NCI-H2171 treated with DMSO at 0.1 percent for 48 hours (cell line): ENCODE results near the gene NDUFB1.

Experiments
- DNase-seq: peaks from one replicate; lab custom pipeline; 2025; lab: John Stamatoyannopoulos, UW

NDUFB1 gene

GRCh38 chr14:92121670-92122350, at the start of gene NDUFB1, which contains the start of gene CPSF2:
Gene NDUFB1, minus strand, starts transcription at chr14:92121706. Its CDS starts 4,069 bp downstream, at chr14:92117637.
Gene CPSF2, plus strand, starts transcription at chr14:92121969. Its CDS starts 9,016 bp downstream, at chr14:92130985.
- DNase-seq: peak; percentile 94

GRCh38 chr14:92164958-92165357, 43.5 kb upstream of the NDUFB1 start:
- DNase-seq: no peak

GRCh38 chr14:92161521-92161920, 40.0 kb upstream of the NDUFB1 start:
- DNase-seq: no peak

- DNase-seq: no peak
Observed at GRCh38 chr14:92160619-92161018, 39.1 kb upstream of the NDUFB1 start.

GRCh38 chr14:92154283-92154942, 32.9 kb upstream of the NDUFB1 start:
- no peak for DNase-seq

GRCh38 chr14:92153581-92153980, 32.1 kb upstream of the NDUFB1 start:
- no peak for DNase-seq

GRCh38 chr14:92144708-92145107, 23.2 kb upstream of the NDUFB1 start:
- no peak for DNase-seq

GRCh38 chr14:92143962-92144361, 22.5 kb upstream of the NDUFB1 start:
- no peak for DNase-seq

GRCh38 chr14:92143309-92143708, 21.8 kb upstream of the NDUFB1 start:
- no peak for DNase-seq

GRCh38 chr14:92135269-92135668, 13.8 kb upstream of the NDUFB1 start:
- DNase-seq: peak; percentile 76

- DNase-seq: no peak
Observed at GRCh38 chr14:92134456-92134855, 12.9 kb upstream of the NDUFB1 start.

- no peak for DNase-seq
Observed at GRCh38 chr14:92122761-92123160, 1.3 kb upstream of the NDUFB1 start.

- DNase-seq: peak; percentile 67
Observed at GRCh38 chr14:92122351-92122677, 808 bp upstream of the NDUFB1 start.

GRCh38 chr14:92121207-92121669, 268 bp downstream of the NDUFB1 start:
- DNase-seq: peak; percentile 52

- DNase-seq: no peak
Observed at GRCh38 chr14:92109490-92109889, 12.0 kb downstream of the NDUFB1 start.

- DNase-seq: no peak
Observed at GRCh38 chr14:92108345-92109254, 12.9 kb downstream of the NDUFB1 start.

- peak; percentile 99 for DNase-seq
Observed at GRCh38 chr14:92106143-92106926, 15.2 kb downstream of the NDUFB1 start, which contains the start of gene ATXN3. Gene ATXN3, minus strand, starts transcription at chr14:92106582. Its CDS starts 30 bp downstream, at chr14:92106552.

GRCh38 chr14:92105893-92106142, 15.7 kb downstream of the NDUFB1 start:
- DNase-seq: peak; percentile 63

- DNase-seq: no peak
Observed at GRCh38 chr14:92105073-92105892, 16.2 kb downstream of the NDUFB1 start.

GRCh38 chr14:92103363-92103989, 18.0 kb downstream of the NDUFB1 start:
- peak; percentile 4 for DNase-seq
